GM23248 (cell line): Measurements from ENCODE around the gene ATP2B3. TPM values are rescaled to one million over a fixed set of nuclear protein-coding genes. Genes with fewer than 3 reads are reported as not detected.
A peak's percentile ranks its signal among the peaks of the same experiment; 100 is the strongest.

ENCODE experiments used
- DNase-seq: peaks from one replicate; pipeline ENCODE4 v3.0.0-alpha.2; 2015
- H2AFZ ChIP-seq: fragments of 200-600 bp; sonication (generic); 2 replicates; pipeline ENCODE4 v1.6.1; 2016; ENCODE audit warnings: antibody characterized with exemption
- H3F3A ChIP-seq: fragments of 200-600 bp; sonication (generic); 2 replicates; pipeline ENCODE4 v1.6.1; 2016; ENCODE audit warnings: mild to moderate bottlenecking, antibody characterized with exemption, mixed run types; ENCODE audit not compliant: insufficient read depth
- H3K27ac ChIP-seq: fragments of 200-600 bp; sonication (generic); 2 replicates; pipeline ENCODE4 v1.5.1; 2016; ENCODE audit warnings: mild to moderate bottlenecking
- H3K27me3 ChIP-seq: fragments of 200-600 bp; sonication (generic); replicated peaks from 2 replicates; pipeline ENCODE4 v1.6.1; 2016; ENCODE audit warnings: mild to moderate bottlenecking; ENCODE audit not compliant: insufficient read depth
- H3K36me3 ChIP-seq: fragments of 200-600 bp; sonication (generic); 2 replicates; pipeline ENCODE4 v1.6.1; 2016; ENCODE audit warnings: low read depth, mild to moderate bottlenecking
- H3K4me1 ChIP-seq: fragments of 200-600 bp; sonication (generic); 2 replicates; pipeline ENCODE4 v1.6.1; 2016; ENCODE audit warnings: mild to moderate bottlenecking; ENCODE audit not compliant: insufficient read depth
- H3K4me2 ChIP-seq: fragments of 200-600 bp; sonication (generic); one replicate; pipeline ENCODE4 v1.6.1; 2016; ENCODE audit warnings: mild to moderate bottlenecking; ENCODE audit not compliant: unreplicated experiment
- H3K4me3 ChIP-seq: fragments of 200-600 bp; sonication (generic); 2 replicates; pipeline ENCODE4 v1.5.1; 2016; ENCODE audit warnings: mild to moderate bottlenecking
- H3K79me2 ChIP-seq: fragments of 200-600 bp; sonication (generic); 2 replicates; pipeline ENCODE4 v1.6.1; 2016; ENCODE audit warnings: mild to moderate bottlenecking; ENCODE audit not compliant: insufficient read depth
- H3K9ac ChIP-seq: fragments of 200-600 bp; sonication (generic); 2 replicates; pipeline ENCODE4 v1.6.1; 2016; ENCODE audit warnings: mild to moderate bottlenecking
- H3K9me2 ChIP-seq: fragments of 200-600 bp; sonication (generic); 2 replicates; pipeline ENCODE4 v1.6.1; 2016; ENCODE audit warnings: mixed run types, mild to moderate bottlenecking, moderate library complexity; ENCODE audit not compliant: insufficient read depth
- H3K9me3 ChIP-seq: fragments of 200-600 bp; sonication (generic); one replicate; pipeline ENCODE4 v1.6.1; 2017; ENCODE audit warnings: low read depth
- H4K20me1 ChIP-seq: fragments of 200-600 bp; sonication (generic); 2 replicates; pipeline ENCODE4 v1.6.0; 2016; ENCODE audit not compliant: insufficient read depth
- EZH2 ChIP-seq: fragments of 200-600 bp; sonication (generic); IDR thresholded peaks from 2 replicates; pipeline ENCODE4 v1.6.1; 2018; ENCODE audit warnings: antibody characterized with exemption, mild to moderate bottlenecking; ENCODE audit not compliant: insufficient read depth, poor library complexity, severe bottlenecking
- EZH2phosphoT487 ChIP-seq: fragments of 200-600 bp; sonication (generic); IDR thresholded peaks from 2 replicates; pipeline ENCODE4 v1.6.1; 2018; ENCODE audit warnings: antibody characterized with exemption, moderate library complexity, mild to moderate bottlenecking, low read depth; ENCODE audit not compliant: insufficient read depth
- WGBS, 2 experiments: methylation state at CpG; one replicate each; pipeline ENCODE4 v1.1.6; 2015 to 2017; ENCODE audit warnings: low lambda C conversion rate in 2 of 2, low coverage in 1 of 2; ENCODE audit errors: missing lambda C conversion rate in 2 of 2; 5-methylcytosine and 5-hydroxymethylcytosine counted together
- in situ Hi-C: fragments of 300-500 bp; cut with MboI; formaldehyde crosslinking; loops from 2 replicates; pipeline ENCODE4 v1.15.0; 2020
- polyA plus RNA-seq: library from polyadenylated mRNA; unstranded; fragments of >200 nt; fragmentation: Nextera tagmentation; extraction: Ambion mirVana; gene quantifications from 2 replicates; pipeline ENCODE4 v1.2.1, GENCODE V29; 2016
- total RNA-seq: library from RNA; depleted of rRNA; stranded (reverse); fragments of >200 nt; shearing (Covaris generic); gene quantifications from 2 replicates; pipeline ENCODE4 v1.2.3, GENCODE V29; 2014

The ATP2B3 gene
- total and polyA plus RNA-seq, 2 experiments from 2014 or later: not detected

DNA sequence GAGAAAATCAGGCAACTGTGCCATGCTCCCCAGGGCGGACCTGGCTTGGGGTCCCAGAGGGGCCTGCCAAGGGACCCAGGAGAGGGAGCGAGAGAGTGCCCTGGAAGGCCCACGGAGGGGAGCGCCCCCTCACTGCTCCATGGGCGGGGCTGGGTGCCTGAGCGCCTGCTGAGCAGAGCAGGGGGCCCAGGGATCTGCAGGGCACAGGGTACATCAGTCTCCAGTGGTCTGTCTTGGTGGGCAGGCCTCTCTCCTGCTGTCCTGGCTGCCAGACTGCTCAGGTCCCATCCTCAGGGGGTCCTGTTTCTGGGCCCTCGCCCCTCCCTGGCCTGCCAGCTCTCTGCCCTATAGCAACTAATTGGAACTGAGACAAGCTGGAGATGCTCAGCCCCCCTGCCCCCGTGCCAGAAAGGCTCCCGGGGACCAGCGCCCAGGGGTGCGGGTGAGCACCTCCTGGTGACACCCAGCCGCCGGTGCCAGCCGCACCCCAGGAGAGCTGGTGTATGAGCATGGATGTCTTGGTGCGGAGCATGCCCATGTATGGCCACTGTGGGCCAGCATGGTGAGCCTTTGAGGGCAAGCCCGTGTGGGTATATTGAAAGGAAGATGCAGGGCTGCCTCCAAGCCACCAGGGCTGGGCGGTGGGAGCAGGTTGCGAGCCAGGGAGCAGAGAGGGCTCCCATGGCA lies 21.4 kb upstream of the ATP2B3 start:
- H3K4me2 ChIP-seq: peak overlapping the region; percentile 80

DNA sequence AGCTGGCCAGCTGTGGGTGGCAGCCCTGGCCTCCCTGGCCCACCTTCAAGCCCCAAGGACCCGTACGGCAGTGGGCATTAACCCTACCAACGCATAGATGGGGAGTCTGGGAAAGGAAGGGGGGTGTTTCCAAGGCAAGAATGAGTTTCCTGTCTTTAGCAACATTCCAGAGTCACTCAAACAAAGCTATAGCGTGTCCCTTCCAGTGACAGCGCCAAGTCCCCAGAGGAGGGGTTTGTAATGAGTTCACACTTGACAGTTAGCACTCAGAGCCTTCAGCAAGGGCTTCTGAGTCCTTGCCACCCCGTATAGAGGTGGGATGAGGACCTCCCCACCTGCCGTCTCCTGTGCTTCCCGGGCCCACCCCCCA lies 20.9 kb upstream of the ATP2B3 start:
- no peak overlapping the region for H3K27ac ChIP-seq
- H2AFZ ChIP-seq: no peak overlapping the region
- H4K20me1 ChIP-seq: no peaks in the 10 kb centered on the region; the same call in 1 of the 2 replicates
- WGBS, 2 experiments: 0% methylated on average over 2 to 7 of the region's 8 CpGs
- no peaks in the 10 kb centered on the region for H3K9me3 ChIP-seq
- in situ Hi-C loops: no loop called here
- H3K36me3 ChIP-seq: no peaks in the 10 kb centered on the region
- H3K4me3 ChIP-seq: peak overlapping the region; percentile 87
- H3K4me2 ChIP-seq: peak overlapping the region; percentile 80
- H3K4me1 ChIP-seq: 0 out of 2 replicates have a peak, but pooled peaks cover 5% of the 10 kb centered on the region
- no peaks in the 10 kb centered on the region for H3K9me2 ChIP-seq
- no peaks in the 10 kb centered on the region for H3F3A ChIP-seq
- TF ChIP-seq EZH2 (no peak), EZH2phosphoT487 (no peak)
- peak overlapping the region; percentile 82 for H3K9ac ChIP-seq
- no peak for DNase-seq
- no peaks in the 10 kb centered on the region for H3K27me3 ChIP-seq
- peaks cover 41% of the 10 kb centered on the region for H3K79me2 ChIP-seq

More for the DNA sequence above, 21.4 kb upstream of the ATP2B3 start:
- H3K27ac ChIP-seq: peak overlapping the region; percentile 53
- H3K4me1 ChIP-seq: 0 out of 2 replicates have a peak, but pooled peaks cover 5% of the 10 kb centered on the region
- H3K79me2 ChIP-seq: peaks cover 41% of the 10 kb centered on the region
- H4K20me1 ChIP-seq: no peaks in the 10 kb centered on the region; the same call in 1 of the 2 replicates
- peak; percentile 45 for DNase-seq
- peak overlapping the region; percentile 87 for H3K4me3 ChIP-seq
- H2AFZ ChIP-seq: 0 out of 2 replicates have a peak overlapping the region, but pooled peaks have one; percentile 54
- H3K9me3 ChIP-seq: no peaks in the 10 kb centered on the region
- H3K36me3 ChIP-seq: no peaks in the 10 kb centered on the region
- 2 to 40% methylated on average over 1 to 7 of the region's 18 CpGs for WGBS, 2 experiments
- no peaks in the 10 kb centered on the region for H3K27me3 ChIP-seq
- in situ Hi-C loops: no loop called here
- TF ChIP-seq EZH2 (no peak), EZH2phosphoT487 (no peak)
- H3K9me2 ChIP-seq: no peaks in the 10 kb centered on the region
- no peaks in the 10 kb centered on the region for H3F3A ChIP-seq
- H3K9ac ChIP-seq: peak overlapping the region; percentile 82

DNA sequence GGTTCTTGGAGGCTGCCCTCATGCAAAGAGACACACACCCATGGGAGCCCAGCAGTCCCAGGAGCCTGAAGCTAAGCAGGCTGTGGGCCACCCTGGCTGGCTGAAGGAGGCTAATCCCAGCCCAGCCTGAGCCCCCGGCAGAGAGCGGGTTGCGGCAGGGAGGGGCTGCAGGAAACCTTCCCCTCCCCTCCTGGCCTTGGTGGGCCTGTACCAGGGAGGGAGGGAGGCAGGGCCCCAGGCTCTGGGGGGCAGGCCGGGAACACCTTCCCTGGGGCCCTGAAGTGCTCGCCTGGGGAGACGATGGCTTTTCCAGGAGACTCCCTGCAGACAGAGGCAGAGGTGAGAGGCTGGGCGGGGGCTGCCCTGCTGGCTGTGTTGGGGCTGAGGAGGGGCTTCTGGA lies 19.0 kb upstream of the ATP2B3 start:
- Histone ChIP-seq H3K9ac (no peak overlapping the region), H3F3A (no peaks in the 10 kb centered on the region), H3K4me2 (peak overlapping the region; percentile 28), H3K79me2 (peaks cover 41% of the 10 kb centered on the region), H3K4me3 (no peak overlapping the region), H3K9me2 (no peaks in the 10 kb centered on the region), H4K20me1 (no peaks in the 10 kb centered on the region; the same call in 1 of the 2 replicates), H3K9me3 (no peaks in the 10 kb centered on the region), H3K27me3 (no peaks in the 10 kb centered on the region), H2AFZ (no peak overlapping the region), H3K27ac (no peak overlapping the region), H3K36me3 (no peaks in the 10 kb centered on the region), H3K4me1 (0 out of 2 replicates have a peak, but pooled peaks cover 5% of the 10 kb centered on the region)
- in situ Hi-C loops: no loop called here
- TF ChIP-seq EZH2phosphoT487 (no peak), EZH2 (no peak)
- 52 to 100% methylated on average over 1 to 6 of the region's 7 CpGs for WGBS, 2 experiments
- no peak for DNase-seq

DNA sequence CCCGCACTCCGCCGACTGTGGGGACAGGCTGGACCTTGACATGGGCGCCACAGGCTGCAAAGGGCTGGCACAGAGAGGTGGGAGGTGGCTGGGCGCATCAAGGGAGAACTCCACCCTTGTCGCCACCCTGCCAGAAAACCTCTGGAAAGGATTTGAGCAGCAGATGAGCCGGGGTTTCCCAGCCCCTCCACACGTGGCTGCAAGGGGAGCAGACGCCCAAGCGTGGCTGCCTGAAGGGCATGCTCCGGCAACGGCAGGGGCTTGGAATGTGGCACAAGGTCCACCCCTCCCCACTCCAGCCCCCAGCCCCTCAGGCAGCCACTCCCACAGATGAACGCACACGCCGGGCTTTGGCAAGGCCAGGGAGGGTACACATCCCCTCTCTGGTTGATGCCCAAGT lies 18.1 kb upstream of the ATP2B3 start:
- no peak overlapping the region for H3K27ac ChIP-seq
- H3F3A ChIP-seq: no peaks in the 10 kb centered on the region
- H4K20me1 ChIP-seq: no peaks in the 10 kb centered on the region; the same call in 1 of the 2 replicates
- H3K27me3 ChIP-seq: no peaks in the 10 kb centered on the region
- H2AFZ ChIP-seq: no peak overlapping the region
- peaks cover 41% of the 10 kb centered on the region for H3K79me2 ChIP-seq
- no peak overlapping the region for H3K9ac ChIP-seq
- DNase-seq: no peak
- no peak overlapping the region for H3K4me2 ChIP-seq
- TF ChIP-seq EZH2 (no peak), EZH2phosphoT487 (no peak)
- H3K4me1 ChIP-seq: 0 out of 2 replicates have a peak, but pooled peaks cover 5% of the 10 kb centered on the region
- WGBS, 2 experiments: 33 to 44% methylated on average over 6 to 13 of the region's 15 CpGs
- in situ Hi-C loops: no loop called here
- no peaks in the 10 kb centered on the region for H3K9me2 ChIP-seq
- H3K36me3 ChIP-seq: no peaks in the 10 kb centered on the region
- H3K9me3 ChIP-seq: no peaks in the 10 kb centered on the region
- no peak overlapping the region for H3K4me3 ChIP-seq
